BLaER1 (cell line): ENCODE measurements around the gene PTPRN2.
A peak's percentile ranks its signal among the peaks of the same experiment; 100 is the strongest.
"Not testable (repeated sequence)": the region's sequence is repeated elsewhere in the genome, so short reads cannot be mapped to it uniquely, and the experiment has no call there.

Experiments used
- H3K27ac ChIP-seq: shearing (Covaris generic); formaldehyde crosslinking; 2 replicates; pipeline ENCODE4 v1.8.1; 2022
- H3K27me3 ChIP-seq: shearing (Covaris generic); formaldehyde crosslinking; 2 replicates; pipeline ENCODE4 v1.8.1; 2022
- H3K36me3 ChIP-seq: shearing (Covaris generic); formaldehyde crosslinking; 2 replicates; pipeline ENCODE4 v1.8.1; 2022
- H3K4me1 ChIP-seq: shearing (Covaris generic); formaldehyde crosslinking; 2 replicates; pipeline ENCODE4 v1.8.1; 2022
- H3K4me2 ChIP-seq: shearing (Covaris generic); formaldehyde crosslinking; 2 replicates; pipeline ENCODE4 v1.8.1; 2022
- H3K4me3 ChIP-seq: shearing (Covaris generic); formaldehyde crosslinking; 2 replicates; pipeline ENCODE4 v1.8.1; 2022
- H3K9ac ChIP-seq: shearing (Covaris generic); formaldehyde crosslinking; 2 replicates; pipeline ENCODE4 v1.8.1; 2022
- H3K9me3 ChIP-seq: shearing (Covaris generic); formaldehyde crosslinking; 2 replicates; pipeline ENCODE4 v1.8.1; 2022
- H4K20me1 ChIP-seq: shearing (Covaris generic); formaldehyde crosslinking; 2 replicates; pipeline ENCODE4 v1.8.1; 2022
- Cebpa-rat ChIP-seq: shearing (Covaris generic); IDR thresholded peaks from 2 replicates; pipeline ENCODE4 v1.8.1; 2022

Gene PTPRN2

DNA sequence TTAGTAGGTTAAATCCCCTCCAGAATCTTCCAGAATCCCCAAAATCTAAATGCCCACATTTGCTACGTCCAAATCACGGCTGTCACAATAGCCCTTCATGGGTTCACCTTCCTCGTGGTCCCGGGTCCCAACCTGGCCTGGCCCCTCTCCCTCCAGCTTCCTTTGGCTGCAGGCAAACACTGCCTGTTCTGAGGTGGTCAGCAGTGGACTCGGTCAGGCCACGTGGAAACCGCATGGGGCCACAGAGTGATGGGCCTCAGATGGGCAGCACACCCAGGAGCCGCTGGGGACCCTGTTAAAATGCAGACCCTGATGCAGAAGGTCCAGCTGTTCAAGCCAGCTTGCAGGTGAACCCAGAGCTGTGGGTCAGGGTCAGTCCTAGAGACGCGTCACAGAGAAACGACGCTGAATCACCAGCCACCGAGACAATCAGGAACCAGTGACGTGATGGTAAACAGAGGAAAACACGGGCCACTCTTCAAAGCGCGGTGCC lies 662.2 kb downstream of the PTPRN2 start:
- no peak overlapping the region for H3K4me3 ChIP-seq
- H3K4me2 ChIP-seq: peak overlapping the region; percentile 88
- H3K36me3 ChIP-seq: no peaks in the 10 kb centered on the region
- peaks cover 66% of the 10 kb centered on the region for H3K4me1 ChIP-seq
- H3K27ac ChIP-seq: no peak overlapping the region
- H3K27me3 ChIP-seq: no peaks in the 10 kb centered on the region
- no peaks in the 10 kb centered on the region; the same call in 1 of the 2 replicates for H3K9me3 ChIP-seq
- peaks cover 7% of the 10 kb centered on the region; the same call in 1 of the 2 replicates for H4K20me1 ChIP-seq
- no peak for TF ChIP-seq Cebpa-rat
- no peak overlapping the region for H3K9ac ChIP-seq

- Histone ChIP-seq H3K4me1 (peaks cover 53% of the 10 kb centered on the region), H3K4me3 (no peak overlapping the region), H3K36me3 (no peaks in the 10 kb centered on the region), H3K9me3 (no peaks in the 10 kb centered on the region; the same call in 1 of the 2 replicates), H3K27me3 (no peaks in the 10 kb centered on the region), H3K27ac (no peak overlapping the region), H3K9ac (no peak overlapping the region), H3K4me2 (0 out of 2 replicates have a peak overlapping the region, but pooled peaks have one; percentile 2), H4K20me1 (peaks cover 7% of the 10 kb centered on the region; the same call in 1 of the 2 replicates)
- no peak for TF ChIP-seq Cebpa-rat
Measured at GRCh38 chr7:157923903-157924630, 663.6 kb downstream of the PTPRN2 start.

GRCh38 chr7:157922576-157922975 lies 665.0 kb downstream of the PTPRN2 start:
- H4K20me1 ChIP-seq: peaks cover 7% of the 10 kb centered on the region; the same call in 1 of the 2 replicates
- H3K4me2 ChIP-seq: no peak overlapping the region
- H3K4me3 ChIP-seq: no peak overlapping the region
- no peaks in the 10 kb centered on the region for H3K36me3 ChIP-seq
- peaks cover 40% of the 10 kb centered on the region for H3K4me1 ChIP-seq
- H3K27me3 ChIP-seq: no peaks in the 10 kb centered on the region
- no peaks in the 10 kb centered on the region; the same call in 1 of the 2 replicates for H3K9me3 ChIP-seq
- no peak overlapping the region for H3K9ac ChIP-seq
- no peak for TF ChIP-seq Cebpa-rat
- no peak overlapping the region for H3K27ac ChIP-seq

- no peak overlapping the region for H3K4me3 ChIP-seq
- H4K20me1 ChIP-seq: no peaks in the 10 kb centered on the region
- no peaks in the 10 kb centered on the region for H3K36me3 ChIP-seq
- peaks cover 20% of the 10 kb centered on the region for H3K9me3 ChIP-seq
- H3K27ac ChIP-seq: no peak overlapping the region
- no peak overlapping the region for H3K9ac ChIP-seq
- no peaks in the 10 kb centered on the region for H3K4me1 ChIP-seq
- H3K27me3 ChIP-seq: no peaks in the 10 kb centered on the region
- TF ChIP-seq Cebpa-rat: no peak
- H3K4me2 ChIP-seq: no peak overlapping the region
Measured at GRCh38 chr7:157918326-157919080, 669.1 kb downstream of the PTPRN2 start.

DNA sequence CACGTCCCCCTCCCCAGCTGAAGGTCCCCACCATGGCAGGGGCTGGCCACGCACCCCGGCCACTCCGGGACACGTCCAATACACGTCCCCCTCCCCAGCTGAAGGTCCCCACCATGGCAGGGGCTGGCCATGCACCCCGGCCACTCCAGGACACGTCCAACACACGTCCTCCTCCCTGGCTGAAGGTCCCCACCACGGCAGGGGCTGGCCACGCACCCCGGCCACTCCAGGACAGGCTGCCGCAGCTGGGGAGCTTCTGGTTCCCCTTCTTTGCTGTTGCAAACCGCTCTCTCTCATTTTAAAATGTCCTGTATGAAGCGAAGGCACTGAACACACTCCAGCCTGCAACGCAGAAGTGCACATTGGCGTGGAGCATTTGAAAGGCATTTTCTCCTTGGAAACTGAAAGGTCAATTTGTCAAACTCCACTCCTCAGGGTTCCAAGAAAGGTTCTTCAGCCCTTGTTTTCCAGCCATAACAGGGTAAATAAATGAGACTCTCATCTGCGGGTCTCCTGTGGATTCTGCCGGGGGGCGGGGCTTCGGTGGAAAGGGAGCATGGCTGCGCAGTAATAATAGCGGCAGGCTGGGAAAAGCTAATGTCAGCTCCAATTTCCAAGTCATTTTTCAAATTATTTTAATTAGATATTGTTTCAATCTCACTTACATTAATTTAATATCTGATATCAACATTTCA lies 670.5 kb downstream of the PTPRN2 start:
- no peaks in the 10 kb centered on the region for H3K36me3 ChIP-seq
- no peak overlapping the region for H3K4me3 ChIP-seq
- H3K9ac ChIP-seq: no peak overlapping the region
- H4K20me1 ChIP-seq: no peaks in the 10 kb centered on the region
- H3K27me3 ChIP-seq: no peaks in the 10 kb centered on the region
- H3K27ac ChIP-seq: no peak overlapping the region
- peaks cover 21% of the 10 kb centered on the region for H3K9me3 ChIP-seq
- no peak overlapping the region for H3K4me2 ChIP-seq
- TF ChIP-seq Cebpa-rat: no peak
- no peaks in the 10 kb centered on the region for H3K4me1 ChIP-seq

- no peak overlapping the region for H3K9ac ChIP-seq
- no peak overlapping the region for H3K27ac ChIP-seq
- peaks cover 15% of the 10 kb centered on the region for H3K4me1 ChIP-seq
- no peaks in the 10 kb centered on the region for H4K20me1 ChIP-seq
- H3K4me3 ChIP-seq: no peak overlapping the region
- no peaks in the 10 kb centered on the region for H3K36me3 ChIP-seq
- TF ChIP-seq Cebpa-rat: no peak
- no peak overlapping the region for H3K4me2 ChIP-seq
- no peaks in the 10 kb centered on the region for H3K27me3 ChIP-seq
- peaks cover 36% of the 10 kb centered on the region for H3K9me3 ChIP-seq
Measured at GRCh38 chr7:157910446-157910845, 677.2 kb downstream of the PTPRN2 start.

DNA sequence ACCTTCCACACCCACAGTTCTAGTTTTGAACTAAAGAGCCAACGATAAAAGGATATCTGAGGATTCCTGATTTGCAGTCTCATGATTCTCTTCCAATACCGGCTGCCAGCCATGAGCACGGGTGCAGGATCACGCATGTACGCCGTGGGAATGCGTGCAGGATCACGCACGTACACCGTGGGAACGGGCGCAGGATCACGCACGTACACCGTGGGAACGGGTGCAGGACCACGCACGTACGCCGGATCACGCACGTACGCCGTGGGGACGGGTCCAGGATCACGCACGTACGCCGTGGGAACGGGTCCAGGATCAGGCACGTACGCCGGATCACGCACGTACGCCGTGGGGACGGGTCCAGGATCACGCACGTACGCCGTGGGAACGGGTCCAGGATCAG lies 677.6 kb downstream of the PTPRN2 start:
- not testable (repeated sequence) for H3K27ac ChIP-seq, H3K27me3 ChIP-seq, H3K9ac ChIP-seq, H3K36me3 ChIP-seq, H4K20me1 ChIP-seq, H3K4me3 ChIP-seq, H3K4me2 ChIP-seq
- Histone ChIP-seq H3K4me1 (peaks cover 19% of the 10 kb centered on the region), H3K9me3 (peaks cover 34% of the 10 kb centered on the region)

GRCh38 chr7:157909370-157909769 lies 678.3 kb downstream of the PTPRN2 start:
- H3K27me3 ChIP-seq: no peaks in the 10 kb centered on the region
- H3K4me1 ChIP-seq: peaks cover 26% of the 10 kb centered on the region
- no peak overlapping the region for H3K27ac ChIP-seq

DNA sequence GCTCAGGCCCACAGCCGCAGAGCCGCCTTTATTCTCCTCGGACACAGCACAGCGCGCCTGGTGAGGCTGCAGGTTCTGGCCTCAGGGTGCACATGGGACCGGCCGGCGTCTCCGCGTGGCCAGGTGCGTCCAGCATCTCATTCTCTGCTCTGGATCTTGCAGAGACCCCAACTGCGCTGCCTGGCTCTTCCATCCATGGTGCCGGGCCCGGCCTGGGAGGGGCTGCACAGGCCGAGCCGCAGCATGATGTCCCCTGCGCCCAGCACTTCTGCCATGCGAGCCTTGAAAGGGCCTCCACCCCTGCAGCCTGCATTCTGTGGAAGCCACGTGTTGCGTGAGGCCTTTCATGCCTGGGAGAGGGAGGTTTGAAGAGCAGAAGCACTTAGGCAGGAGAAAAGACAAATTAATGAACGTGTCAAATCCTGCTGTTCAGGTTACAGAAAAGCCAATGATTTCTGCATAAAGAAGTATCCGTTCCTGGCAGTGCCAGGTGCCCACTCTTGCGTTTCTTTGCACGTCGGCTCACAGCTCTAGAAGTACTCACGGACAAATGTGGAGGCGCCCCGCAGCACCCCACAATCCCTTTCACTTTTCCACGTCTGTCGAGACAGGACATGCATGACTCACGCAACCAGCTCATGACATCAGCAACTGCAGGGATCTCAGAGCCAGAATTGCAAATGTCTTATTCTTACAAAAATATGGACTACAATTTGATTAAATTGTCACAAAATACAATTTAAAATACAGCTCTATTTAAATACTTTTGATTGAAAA lies 679.4 kb downstream of the PTPRN2 start:
- Histone ChIP-seq H3K9me3 (peaks cover 21% of the 10 kb centered on the region), H3K36me3 (no peaks in the 10 kb centered on the region), H4K20me1 (no peaks in the 10 kb centered on the region), H3K4me3 (no peak overlapping the region), H3K27ac (no peak overlapping the region), H3K9ac (no peak overlapping the region), H3K4me2 (no peak overlapping the region), H3K4me1 (peaks cover 30% of the 10 kb centered on the region), H3K27me3 (no peaks in the 10 kb centered on the region)
- TF ChIP-seq Cebpa-rat: no peak

More at GRCh38 chr7:157909370-157909769, 678.3 kb downstream of the PTPRN2 start:
- no peak overlapping the region for H3K4me2 ChIP-seq
- no peak overlapping the region for H3K4me3 ChIP-seq
- no peaks in the 10 kb centered on the region for H4K20me1 ChIP-seq
- no peak for TF ChIP-seq Cebpa-rat
- no peak overlapping the region for H3K9ac ChIP-seq
- H3K9me3 ChIP-seq: peaks cover 27% of the 10 kb centered on the region
- no peaks in the 10 kb centered on the region for H3K36me3 ChIP-seq
